H1 (cell line): Measurements from ENCODE around the gene PLA2G1B. TPM values are rescaled to one million over a fixed set of nuclear protein-coding genes. Genes with fewer than 3 reads are reported as not detected.

Experiments used
- CTCF ChIA-PET: fragments of 300-600 bp; sonication (Branson Sonifier 250); formaldehyde crosslinking; loops from one replicate; lab custom pipeline; 2021; ENCODE audit not compliant: partially characterized antibody; lab: Charles Lee
- POLR2A ChIA-PET: fragments of 300-600 bp; sonication (Branson Sonifier 250); formaldehyde crosslinking; loops from one replicate; lab custom pipeline; 2021; ENCODE audit warnings: inconsistent platforms; ENCODE audit not compliant: partially characterized antibody; lab: Charles Lee
- DNase-seq, 2 experiments: peaks; one replicate each; pipeline versions ENCODE4 v3.0.0 to v3.0.0-alpha.2; 2010 to 2022; ENCODE audit warnings: low spot score in 2 of 2, low read depth in 1 of 2, mixed read lengths in 1 of 2
- FAIRE-seq: peaks from 2 replicates; lab custom pipeline; 2011; peaks lifted over from hg19 to GRCh38; lab: Jason Lieb, UNC
- H2AFZ ChIP-seq: 2 replicates; pipeline ENCODE4 v1.8.1; 2012; ENCODE audit warnings: low read length, inconsistent platforms
- H2AK5ac ChIP-seq: 2 replicates; pipeline ENCODE4 v1.6.1; 2013; ENCODE audit warnings: low read depth, low read length
- H2BK120ac ChIP-seq: replicated peaks from 2 replicates; pipeline ENCODE3; 2013; ENCODE audit warnings: low read depth, low read length, inconsistent platforms
- H2BK12ac ChIP-seq: 2 replicates; pipeline ENCODE4 v1.6.1; 2013; ENCODE audit warnings: low read depth, low read length
- H2BK15ac ChIP-seq: 2 replicates; pipeline ENCODE4 v1.6.1; 2013; ENCODE audit warnings: low read length
- H2BK20ac ChIP-seq: 2 replicates; pipeline ENCODE4 v1.6.1; 2013; ENCODE audit warnings: low read length
- H2BK5ac ChIP-seq: 2 replicates; pipeline ENCODE4 v1.6.1; 2013; ENCODE audit warnings: low read depth, low read length
- H3K14ac ChIP-seq: 2 replicates; pipeline ENCODE4 v1.6.1; 2013; ENCODE audit warnings: inconsistent platforms; ENCODE audit not compliant: insufficient read length
- H3K18ac ChIP-seq: 2 replicates; pipeline ENCODE4 v1.6.1; 2013; ENCODE audit warnings: low read length; ENCODE audit errors: extremely low read depth
- H3K23ac ChIP-seq: 2 replicates; pipeline ENCODE4 v1.6.1; 2013; ENCODE audit warnings: inconsistent platforms; ENCODE audit not compliant: insufficient read length
- H3K23me2 ChIP-seq: 2 replicates; pipeline ENCODE4 v1.6.1; 2013; ENCODE audit warnings: low read depth, low read length
- H3K27ac ChIP-seq: 2 replicates; pipeline ENCODE4 v1.6.1; 2011; ENCODE audit warnings: low read depth, low read length, inconsistent platforms
- H3K27me3 ChIP-seq, 4 experiments: replicated peaks in 1 of 4; 1 replicate in 1 of 4; 2 replicates in 3 of 4; pipeline versions ENCODE4 v1.6.1 to v1.8.1; 2011 to 2013; ENCODE audit warnings: low read length in 3 of 4, mild to moderate bottlenecking in 3 of 4, inconsistent platforms in 2 of 4, mixed read lengths in 2 of 4, moderate library complexity in 1 of 4; ENCODE audit not compliant: control insufficient read depth in 3 of 4, insufficient read depth in 3 of 4; ENCODE audit errors: extremely low read depth in 1 of 4
- H3K36me3 ChIP-seq, 4 experiments: 2 replicates each; pipeline versions ENCODE4 v1.6.1 to v1.8.1; 2011 to 2013; ENCODE audit warnings: mild to moderate bottlenecking in 4 of 4, low read length in 3 of 4, moderate library complexity in 2 of 4, control low read depth in 1 of 4, inconsistent platforms in 1 of 4; ENCODE audit not compliant: insufficient read depth in 4 of 4, control insufficient read depth in 2 of 4
- H3K4ac ChIP-seq: replicated peaks from 2 replicates; pipeline ENCODE3; 2013; ENCODE audit warnings: low read length, low read depth, mixed read lengths, inconsistent platforms; ENCODE audit not compliant: insufficient read length
- H3K4me1 ChIP-seq, 4 experiments: replicated peaks in 1 of 4; 1 replicate in 1 of 4; 2 replicates in 3 of 4; pipeline versions ENCODE4 v1.6.1 to v1.8.1; 2011 to 2013; ENCODE audit warnings: low read length in 3 of 4, inconsistent platforms in 2 of 4, mixed read lengths in 1 of 4; ENCODE audit not compliant: insufficient read depth in 4 of 4, control insufficient read depth in 3 of 4
- H3K4me2 ChIP-seq, 2 experiments: 2 replicates each; pipeline versions ENCODE4 v1.6.1 to v1.8.1; 2011 to 2013; ENCODE audit warnings: low read depth in 2 of 2, low read length in 2 of 2, control low read depth in 1 of 2, inconsistent platforms in 1 of 2, mild to moderate bottlenecking in 1 of 2; ENCODE audit not compliant: insufficient read depth in 1 of 2
- H3K4me3 ChIP-seq, 4 experiments: fragments of 200-600, 300-600 bp in 1 of 4; sonication (generic), shearing (Covaris generic), sonication (Bioruptor Twin) in 1 of 4; 2 replicates each; pipeline versions ENCODE4 v1.5.1 to v1.8.1; 2011 to 2016; ENCODE audit warnings: low read length in 4 of 4, low read depth in 3 of 4, control low read depth in 2 of 4, inconsistent platforms in 2 of 4, mild to moderate bottlenecking in 2 of 4, mixed read lengths in 1 of 4, moderate library complexity in 1 of 4; ENCODE audit not compliant: insufficient read depth in 2 of 4; ENCODE audit errors: extremely low read depth in 1 of 4
- H3K56ac ChIP-seq: replicated peaks from 2 replicates; pipeline ENCODE3; 2013; ENCODE audit warnings: low read depth, mild to moderate bottlenecking, mixed read lengths, low read length, inconsistent platforms; ENCODE audit not compliant: insufficient read length
- H3K79me1 ChIP-seq: 2 replicates; pipeline ENCODE4 v1.6.1; 2013; ENCODE audit warnings: low read depth, low read length, control low read depth
- H3K79me2 ChIP-seq, 2 experiments: 2 replicates each; pipeline versions ENCODE4 v1.6.1 to v1.8.1; 2012 to 2013; ENCODE audit warnings: low read length in 2 of 2, mild to moderate bottlenecking in 2 of 2, inconsistent platforms in 1 of 2; ENCODE audit not compliant: insufficient read depth in 2 of 2, control insufficient read depth in 1 of 2
- H3K9ac ChIP-seq, 4 experiments: replicated peaks in 1 of 4; 1 replicate in 1 of 4; 2 replicates in 3 of 4; pipeline versions ENCODE4 v1.6.1 to v1.8.1; 2011 to 2013; ENCODE audit warnings: low read depth in 3 of 4, low read length in 3 of 4, control low read depth in 2 of 4, mild to moderate bottlenecking in 2 of 4, moderate library complexity in 2 of 4, inconsistent platforms in 1 of 4; ENCODE audit errors: extremely low read depth in 1 of 4
- H3K9me3 ChIP-seq, 2 experiments: 2 replicates each; pipeline versions ENCODE4 v1.6.1 to v1.8.1; 2012 to 2013; ENCODE audit warnings: mild to moderate bottlenecking in 2 of 2, moderate library complexity in 2 of 2, control low read depth in 1 of 2, inconsistent platforms in 1 of 2, low read depth in 1 of 2, low read length in 1 of 2, mixed read lengths in 1 of 2; ENCODE audit not compliant: insufficient read depth in 2 of 2
- H4K20me1 ChIP-seq, 2 experiments: replicated peaks in 1 of 2; 2 replicates each; pipeline versions ENCODE3 to v1.8.1; 2011 to 2013; ENCODE audit warnings: inconsistent platforms in 2 of 2, low read length in 2 of 2, mild to moderate bottlenecking in 1 of 2; ENCODE audit not compliant: insufficient read depth in 2 of 2, control insufficient read depth in 1 of 2
- H4K5ac ChIP-seq: 2 replicates; pipeline ENCODE4 v1.6.1; 2013; ENCODE audit warnings: low read length, low read depth, mixed read lengths, inconsistent platforms; ENCODE audit not compliant: insufficient read length
- H4K8ac ChIP-seq: 2 replicates; pipeline ENCODE4 v1.8.0; 2013; ENCODE audit warnings: mild to moderate bottlenecking, moderate library complexity, low read length, inconsistent platforms; ENCODE audit not compliant: insufficient read depth; ENCODE audit errors: extremely low read depth
- H4K91ac ChIP-seq: replicated peaks from 2 replicates; pipeline ENCODE3; 2013; ENCODE audit warnings: low read length, mixed read lengths, inconsistent platforms; ENCODE audit not compliant: insufficient read length
- HDAC6 ChIP-seq: IDR thresholded peaks from one replicate; pipeline ENCODE4 v1.7.1; 2012; ENCODE audit warnings: low read depth, mild to moderate bottlenecking, inconsistent platforms, low read length, moderate library complexity
- JUND ChIP-seq: IDR thresholded peaks from 2 replicates; pipeline ENCODE4 v1.6.1; 2011; ENCODE audit warnings: mild to moderate bottlenecking, improper control_type of control experiment, low read length
- RAD21 ChIP-seq, 2 experiments: IDR thresholded peaks in 1 of 2; conservative IDR thresholded peaks in 1 of 2; 2 replicates each; pipeline ENCODE4 v1.6.1; 2011; ENCODE audit warnings: low read depth in 2 of 2, low read length in 2 of 2, improper control_type of control experiment in 1 of 2, inconsistent platforms in 1 of 2, mild to moderate bottlenecking in 1 of 2, moderate library complexity in 1 of 2
- SUZ12 ChIP-seq: fragments of 200-600 bp; sonication (generic); IDR thresholded peaks from 2 replicates; pipeline ENCODE4 v1.6.1; 2012; ENCODE audit warnings: mild to moderate bottlenecking, inconsistent platforms, low read length, moderate library complexity, mixed read lengths
- WGBS, 2 experiments: shearing (Covaris generic) in 1 of 2; methylation state at CpG; one replicate each; pipeline versions ENCODE4 v1.1.6 to v1.1.7; 2013 to 2015; ENCODE audit warnings: low lambda C conversion rate in 2 of 2, mixed read lengths in 2 of 2, inconsistent platforms in 1 of 2, low coverage in 1 of 2, missing lambda C conversion rate in 1 of 2; ENCODE audit not compliant: insufficient replicate concordance in 2 of 2, insufficient coverage in 1 of 2, insufficient read length in 1 of 2; ENCODE audit errors: extremely low coverage in 1 of 2, missing lambda C conversion rate in 1 of 2; 5-methylcytosine and 5-hydroxymethylcytosine counted together
- polyA plus RNA-seq, 7 experiments: library from polyadenylated mRNA; depleted of rRNA in 3 of 7; stranded (reverse) in 5 of 7; unstranded in 2 of 7; fragments of >200 nt in 5 of 7; fragments of 200-250 nt in 2 of 7; gene quantifications; 1 replicate in 5 of 7; 2 replicates in 1 of 7; 4 replicates in 1 of 7; pipeline versions ENCODE4 v1.2.1 to v1.2.3, GENCODE V29; 2011 to 2013; ENCODE audit warnings: missing spikeins in 2 of 7, mixed read lengths in 2 of 7
- total RNA-seq: library from RNA; stranded (reverse); fragmentation: NEBNext Ultra II Directional; extraction: Animal tissue kit (Norgen Biotek cat#: 25700); gene quantifications from 2 replicates; pipeline ENCODE4 v1.2.1, GENCODE V29; 2021

Gene PLA2G1B
- total and polyA plus RNA-seq, 2 of the 8 experiments (the other 6 are each of a cell fraction or from before 2014, with no cell fraction given): not detected

DNA sequence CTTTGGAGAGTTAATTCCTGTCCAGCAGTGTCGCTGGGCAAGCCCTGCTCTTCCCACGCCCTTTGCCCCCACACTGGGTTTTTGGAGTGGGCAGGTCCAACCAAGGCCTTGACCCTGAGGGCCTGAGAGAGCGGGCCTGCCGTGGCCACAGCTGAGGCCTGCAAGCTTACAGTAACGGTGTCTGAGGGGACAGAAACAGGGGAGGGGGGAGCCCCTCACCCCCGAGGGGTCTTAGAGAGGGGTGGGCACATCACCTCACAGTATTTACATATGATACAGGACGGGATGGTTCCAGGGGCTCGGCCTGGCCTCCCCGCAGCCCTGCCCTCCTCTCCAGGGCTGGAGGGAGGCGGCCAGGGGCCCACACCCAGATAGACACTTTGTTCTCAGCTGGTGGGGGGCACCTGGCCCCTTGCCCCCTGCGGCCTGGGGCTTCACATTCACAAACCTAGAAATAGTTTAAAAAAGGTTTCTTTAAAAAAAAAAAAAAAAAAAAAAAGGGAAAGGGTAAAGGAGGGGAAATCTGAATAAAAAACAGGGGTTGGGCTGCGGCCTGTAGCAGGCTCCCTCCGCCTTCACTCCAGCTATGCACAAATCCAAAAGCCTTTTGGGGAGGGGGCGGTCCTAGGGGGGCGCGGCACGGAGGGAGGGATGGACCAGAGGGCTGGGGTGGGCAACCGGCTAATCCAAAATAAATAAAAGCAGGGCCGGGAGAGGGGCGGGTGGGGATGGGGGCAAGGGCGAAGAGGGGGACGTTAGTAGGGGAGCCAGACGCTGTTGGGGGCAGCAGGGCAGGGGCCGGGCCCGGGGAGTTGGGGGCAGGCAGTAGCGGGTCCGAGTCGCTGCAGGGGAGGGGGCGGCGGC lies 14.8 kb upstream of the PLA2G1B start:
- Histone ChIP-seq H3K4me1 (peaks cover 0 to 9% (median 4%) of the 10 kb centered on the region in 4 experiments; a peak in 5 of 7 replicates), H2BK12ac (no peak overlapping the region), H3K27me3 (no peaks in the 10 kb centered on the region), H3K79me1 (no peaks in the 10 kb centered on the region), H2AFZ (no peak overlapping the region), H2AK5ac (no peak overlapping the region), H3K9me3 (peaks cover 5 to 8% of the 10 kb centered on the region in 2 experiments), H3K27ac (no peak overlapping the region; the same call in 1 of the 2 replicates), H2BK20ac (no peak overlapping the region), H3K23ac (no peak overlapping the region), H2BK15ac (no peak overlapping the region), H2BK5ac (no peak overlapping the region; the same call in 1 of the 2 replicates), H2BK120ac (no peak overlapping the region), H3K56ac (no peak overlapping the region), H3K36me3 (peaks cover 3 to 34% (median 20%) of the 10 kb centered on the region in 4 experiments; a peak in 6 of 8 replicates), H4K20me1 (peaks cover 0 to under 1% of the 10 kb centered on the region in 2 experiments), H3K4me3 (0 out of 8 replicates have a peak overlapping the region, but pooled peaks of 1 of the 4 experiments have one; percentile 9), H3K18ac (no peak overlapping the region), H3K14ac (no peak overlapping the region), H3K79me2 (no peaks in the 10 kb centered on the region), H3K23me2 (no peaks in the 10 kb centered on the region), H3K9ac (no peak overlapping the region), H4K8ac (peak overlapping the region; percentile 85; the same call in 1 of the 2 replicates), H3K4me2 (peak overlapping the region in 1 of 2 experiments; percentile 8; a peak in 2 of 4 replicates), H4K5ac (no peak overlapping the region), H3K4ac (no peak overlapping the region), H4K91ac (no peak overlapping the region)
- ChIA-PET CTCF (interaction anchor here (0.6 to 3.1 kb wide), 8 partner anchors 10 to 98 kb away, joined by 3 to 13 read pairs (median 3); no protein-coding TSS in a partner anchor), POLR2A (interaction anchor here (0.6 to 2.9 kb wide), 8 partner anchors 9 to 84 kb away, joined by 3 to 13 read pairs (median 4); no protein-coding TSS in a partner anchor)
- DNase-seq: peak in 1 of 2 experiments; percentile 54
- no peak for FAIRE-seq
- TF ChIP-seq RAD21 (IDR thresholded peaks at IDR 0.05 in 1 of 2, conservative IDR thresholded peaks at IDR 0.05 in 1 of 2; ENCODE audit: low read depth in 2 of 2, low read length in 2 of 2) (no peak), SUZ12 (no peak), HDAC6 (no peak), JUND (no peak)
- WGBS, 2 experiments: 55% methylated on average over 17 of the region's 30 CpGs; no CpG with 5 or more reads in 1 of the 2 experiments
